GM21515 (cell line): ENCODE data around the gene SLC39A6.
A peak's percentile ranks its signal among the peaks of the same experiment; 100 is the strongest.
"Not testable (repeated sequence)": the region's sequence is repeated elsewhere in the genome, so short reads cannot be mapped to it uniquely, and the experiment has no call there.

Experiments used
- ATAC-seq: cut with Tn5 transposase; IDR thresholded peaks from one replicate; pipeline ENCODE4 v1.9.1; 2021; ENCODE audit not compliant: unreplicated experiment

Gene SLC39A6

GRCh38 chr18:36129300-36130038 is at the start of gene SLC39A6, which contains the start of gene ELP2:
Gene SLC39A6 (minus strand): TSS chr18:36129340. CDS start chr18:36127007, 2,333 bp downstream.
Gene ELP2 (plus strand): TSS chr18:36129899. CDS start chr18:36129934, 35 bp downstream.
- peak; percentile 92 for ATAC-seq

GRCh38 chr18:36177913-36178312 is 48.8 kb upstream of the SLC39A6 start:
- no peak for ATAC-seq

GRCh38 chr18:36176711-36177110 is 47.6 kb upstream of the SLC39A6 start:
- no peak for ATAC-seq

GRCh38 chr18:36176177-36176584 is 47.0 kb upstream of the SLC39A6 start:
- no peak for ATAC-seq

- ATAC-seq, result no peak
Observed at GRCh38 chr18:36175481-36175880, 46.3 kb upstream of the SLC39A6 start.

- ATAC-seq, result no peak
Observed at GRCh38 chr18:36169938-36170337, 40.8 kb upstream of the SLC39A6 start.

GRCh38 chr18:36168296-36168695 is 39.2 kb upstream of the SLC39A6 start:
- ATAC-seq, result not testable (repeated sequence)

- ATAC-seq, result no peak
Observed at GRCh38 chr18:36167692-36168218, 38.6 kb upstream of the SLC39A6 start.

GRCh38 chr18:36162981-36163380 is 33.8 kb upstream of the SLC39A6 start:
- no peak for ATAC-seq

GRCh38 chr18:36160959-36161371 is 31.8 kb upstream of the SLC39A6 start:
- ATAC-seq, result no peak

- ATAC-seq, result no peak
Observed at GRCh38 chr18:36158266-36158867, 29.2 kb upstream of the SLC39A6 start.

- ATAC-seq, result no peak
Observed at GRCh38 chr18:36157441-36157840, 28.3 kb upstream of the SLC39A6 start.

GRCh38 chr18:36155851-36156757 is 27.0 kb upstream of the SLC39A6 start:
- ATAC-seq, result no peak

GRCh38 chr18:36153771-36154170 is 24.6 kb upstream of the SLC39A6 start:
- no peak for ATAC-seq

- no peak for ATAC-seq
Observed at GRCh38 chr18:36153203-36153602, 24.1 kb upstream of the SLC39A6 start.

GRCh38 chr18:36152781-36153180 is 23.6 kb upstream of the SLC39A6 start:
- ATAC-seq, result no peak

- ATAC-seq, result peak; percentile 96
Observed at GRCh38 chr18:36149514-36150289, 20.6 kb upstream of the SLC39A6 start.

- ATAC-seq, result no peak
Observed at GRCh38 chr18:36143391-36143790, 14.3 kb upstream of the SLC39A6 start.

- no peak for ATAC-seq
Observed at GRCh38 chr18:36142751-36143150, 13.6 kb upstream of the SLC39A6 start.

- ATAC-seq, result no peak
Observed at GRCh38 chr18:36141576-36141975, 12.4 kb upstream of the SLC39A6 start.
